OCI-LY1 (cell line): ENCODE results near the gene INPP5A.
"Not testable (repeated sequence)": the region's sequence is repeated elsewhere in the genome, so short reads cannot be mapped to it uniquely, and the experiment has no call there.

Experiments used
- H2AFZ ChIP-seq: fragments of 200-600 bp; sonication (generic), shearing (Covaris generic); 2 replicates; pipeline ENCODE4 v1.6.0; 2014; ENCODE audit warnings: antibody characterized with exemption, mild to moderate bottlenecking, low read length
- H3F3A ChIP-seq: fragments of 200-600 bp; sonication (generic), shearing (Covaris generic); 2 replicates; pipeline ENCODE4 v1.6.0; 2014; ENCODE audit warnings: mild to moderate bottlenecking, antibody characterized with exemption, low read length, moderate library complexity; ENCODE audit not compliant: insufficient read depth
- H3K27ac ChIP-seq: fragments of 200-600 bp; sonication (generic); 2 replicates; pipeline ENCODE4 v1.5.1; 2014; ENCODE audit warnings: low read length, mixed run types, mild to moderate bottlenecking, low read depth; ENCODE audit not compliant: poor library complexity, severe bottlenecking
- H3K27me3 ChIP-seq: fragments of 200-600 bp; sonication (generic); 2 replicates; pipeline ENCODE4 v1.6.0; 2014; ENCODE audit warnings: antibody characterized with exemption, mild to moderate bottlenecking, low read length, moderate library complexity; ENCODE audit not compliant: insufficient read depth
- H3K36me3 ChIP-seq: fragments of 200-600 bp; sonication (generic); 2 replicates; pipeline ENCODE4 v1.6.1; 2014; ENCODE audit warnings: mild to moderate bottlenecking, antibody characterized with exemption, low read length, moderate library complexity, mixed read lengths; ENCODE audit not compliant: insufficient read depth
- H3K4me1 ChIP-seq: fragments of 200-600 bp; sonication (generic); 2 replicates; pipeline ENCODE4 v1.5.1; 2014; ENCODE audit warnings: mild to moderate bottlenecking, low read length, moderate library complexity; ENCODE audit not compliant: insufficient read depth, severe bottlenecking
- H3K4me2 ChIP-seq: fragments of 200-600 bp; sonication (generic), shearing (Covaris generic); 2 replicates; pipeline ENCODE4 v1.6.1; 2014; ENCODE audit warnings: low read length
- H3K4me3 ChIP-seq: fragments of 200-600 bp; sonication (generic); 2 replicates; pipeline ENCODE4 v1.5.1; 2014; ENCODE audit warnings: low read length, low read depth, mild to moderate bottlenecking, mixed read lengths; ENCODE audit not compliant: poor library complexity, severe bottlenecking
- H3K79me2 ChIP-seq: fragments of 200-600 bp; shearing (Covaris generic); 2 replicates; pipeline ENCODE4 v1.6.1; 2016; ENCODE audit warnings: mixed run types, low read length, mixed read lengths; ENCODE audit not compliant: insufficient read depth
- H3K9ac ChIP-seq: fragments of 200-600 bp; sonication (generic), shearing (Covaris generic); 2 replicates; pipeline ENCODE4 v1.6.1; 2014; ENCODE audit warnings: mild to moderate bottlenecking, low read length, mixed read lengths
- H3K9me2 ChIP-seq: fragments of 200-600 bp; sonication (generic), shearing (Covaris generic); 2 replicates; pipeline ENCODE4 v1.6.1; 2014; ENCODE audit warnings: low read depth, mild to moderate bottlenecking, low read length, mixed read lengths
- H3K9me3 ChIP-seq: fragments of 200-600 bp; shearing (Covaris generic); 2 replicates; pipeline ENCODE4 v1.6.1; 2014; ENCODE audit warnings: low read length, mixed read lengths
- H4K20me1 ChIP-seq: fragments of 200-600 bp; sonication (generic), shearing (Covaris generic); 2 replicates; pipeline ENCODE4 v1.6.0; 2016; ENCODE audit warnings: mild to moderate bottlenecking, low read length; ENCODE audit not compliant: insufficient read depth
- CTCF ChIP-seq: fragments of 200-600 bp; sonication (generic), shearing (Covaris generic); IDR thresholded peaks from 2 replicates; pipeline ENCODE4 v1.5.1; 2017; ENCODE audit warnings: mild to moderate bottlenecking, antibody characterized with exemption, low read length, moderate library complexity, mixed read lengths
- EZH2 ChIP-seq: fragments of 200-600 bp; sonication (generic), shearing (Covaris generic); IDR thresholded peaks from 2 replicates; pipeline ENCODE4 v1.8.0; 2017; ENCODE audit warnings: borderline replicate concordance, mixed run types, mild to moderate bottlenecking, antibody characterized with exemption, low read length, moderate library complexity, mixed read lengths

INPP5A gene

GRCh38 chr10:132595854-132596253 lies 58.3 kb downstream of the INPP5A start:
- no peaks in the 10 kb centered on the region for H3K4me1 ChIP-seq
- TF ChIP-seq CTCF (no peak), EZH2 (no peak)
- H2AFZ ChIP-seq: no peak overlapping the region
- H3K36me3 ChIP-seq: no peaks in the 10 kb centered on the region
- H3K9ac ChIP-seq: no peak overlapping the region
- H4K20me1 ChIP-seq: no peaks in the 10 kb centered on the region
- H3K4me2 ChIP-seq: no peak overlapping the region
- H3K9me3 ChIP-seq: 0 out of 2 replicates have a peak, but pooled peaks cover 2% of the 10 kb centered on the region
- no peaks in the 10 kb centered on the region for H3F3A ChIP-seq
- H3K9me2 ChIP-seq: no peaks in the 10 kb centered on the region
- no peaks in the 10 kb centered on the region; the same call in 1 of the 2 replicates for H3K27me3 ChIP-seq
- H3K79me2 ChIP-seq: no peaks in the 10 kb centered on the region
- no peak overlapping the region for H3K4me3 ChIP-seq
- no peak overlapping the region for H3K27ac ChIP-seq

GRCh38 chr10:132596742-132597279 lies 59.2 kb downstream of the INPP5A start:
- Histone ChIP-seq H3K4me3 (no peak overlapping the region), H3K9me3 (0 out of 2 replicates have a peak, but pooled peaks cover 2% of the 10 kb centered on the region), H4K20me1 (no peaks in the 10 kb centered on the region), H3K9ac (no peak overlapping the region), H3K27ac (no peak overlapping the region), H2AFZ (no peak overlapping the region), H3K9me2 (no peaks in the 10 kb centered on the region), H3K4me2 (no peak overlapping the region), H3K27me3 (no peaks in the 10 kb centered on the region; the same call in 1 of the 2 replicates), H3K4me1 (no peaks in the 10 kb centered on the region), H3F3A (no peaks in the 10 kb centered on the region), H3K79me2 (no peaks in the 10 kb centered on the region), H3K36me3 (no peaks in the 10 kb centered on the region)
- TF ChIP-seq CTCF (no peak), EZH2 (no peak)

GRCh38 chr10:132597654-132598053 lies 60.1 kb downstream of the INPP5A start:
- Histone ChIP-seq H3K9ac (no peak overlapping the region), H3K27me3 (no peaks in the 10 kb centered on the region; the same call in 1 of the 2 replicates), H3K4me2 (no peak overlapping the region), H3K4me1 (no peaks in the 10 kb centered on the region), H3K36me3 (no peaks in the 10 kb centered on the region), H3K79me2 (no peaks in the 10 kb centered on the region), H3K27ac (no peak overlapping the region), H3K9me2 (no peaks in the 10 kb centered on the region), H2AFZ (no peak overlapping the region), H4K20me1 (no peaks in the 10 kb centered on the region), H3K4me3 (no peak overlapping the region), H3K9me3 (0 out of 2 replicates have a peak, but pooled peaks cover 2% of the 10 kb centered on the region), H3F3A (no peaks in the 10 kb centered on the region)
- no peak for TF ChIP-seq CTCF
- no peak for TF ChIP-seq EZH2

GRCh38 chr10:132599023-132599618 lies 61.5 kb downstream of the INPP5A start:
- not testable (repeated sequence) for H4K20me1 ChIP-seq

More at GRCh38 chr10:132599023-132599618, 61.5 kb downstream of the INPP5A start:
- H3K27me3 ChIP-seq, H2AFZ ChIP-seq, H3K36me3 ChIP-seq, H3K9me2 ChIP-seq, H3K4me3 ChIP-seq, H3K9me3 ChIP-seq, H3F3A ChIP-seq, H3K27ac ChIP-seq, H3K79me2 ChIP-seq, H3K9ac ChIP-seq, H3K4me1 ChIP-seq, H3K4me2 ChIP-seq: not testable (repeated sequence)
